ENCODE results near the gene IMMP2L. TPM values are rescaled to one million over a fixed set of nuclear protein-coding genes. Genes with fewer than 3 reads are reported as not detected.

Gene IMMP2L
- total and polyA plus RNA-seq, 2 experiments from 2014 or later, result 10.1 to 10.4 TPM

DNA sequence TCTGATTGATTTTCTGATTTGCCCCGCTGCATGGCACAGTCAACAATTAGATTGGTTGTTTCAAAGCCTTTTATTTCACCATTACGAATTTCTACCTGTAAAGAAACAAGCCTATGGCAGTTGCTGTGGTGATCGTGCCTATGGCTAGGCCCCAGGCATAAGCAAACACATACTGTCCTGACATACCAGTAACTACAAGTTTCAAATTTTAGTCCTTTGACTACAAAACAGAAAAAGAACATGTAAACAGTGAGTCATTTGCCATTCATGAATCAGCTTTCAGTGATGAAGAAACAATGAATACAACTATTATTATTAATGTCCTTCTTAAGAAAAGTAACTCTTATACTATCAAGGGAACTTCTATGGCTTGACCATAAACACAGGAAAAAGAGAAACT, 639.4 kb downstream of the IMMP2L start:
- Histone ChIP-seq H3F3A (ENCODE audit: insufficient read depth) (peaks cover 15% of the 10 kb centered on the region; the same call in 1 of the 2 replicates), H3K4me3 (no peak overlapping the region), H3K79me2 (ENCODE audit: insufficient read depth) (no peaks in the 10 kb centered on the region), H3K9me3 (ENCODE audit: low read depth) (no peaks in the 10 kb centered on the region), H4K20me1 (ENCODE audit: insufficient read depth) (no peaks in the 10 kb centered on the region), H2AFZ (no peak overlapping the region), H3K27ac (peak overlapping the region; percentile 60), H3K9ac (peak overlapping the region; percentile 17; the same call in 1 of the 2 replicates), H3K36me3 (ENCODE audit: low read depth) (no peaks in the 10 kb centered on the region), H3K9me2 (ENCODE audit: insufficient read depth) (no peaks in the 10 kb centered on the region), H3K4me1 (ENCODE audit: insufficient read depth) (peaks cover 23% of the 10 kb centered on the region), H3K27me3 (replicated peaks; ENCODE audit: insufficient read depth) (no peaks in the 10 kb centered on the region), H3K4me2 (ENCODE audit: unreplicated experiment) (peak overlapping the region; percentile 9)
- DNase-seq, result peak; percentile 78
- no peak for TF ChIP-seq EZH2phosphoT487 (IDR thresholded peaks at IDR 0.05; ENCODE audit: insufficient read depth, low read depth)
- no peak for TF ChIP-seq EZH2 (IDR thresholded peaks at IDR 0.05; ENCODE audit: insufficient read depth, poor library complexity, severe bottlenecking)
- 49 to 61% methylated on average over 3 of the region's 3 CpGs for WGBS, 2 experiments (ENCODE audit: low coverage in 1 of 2, low lambda C conversion rate in 2 of 2, missing lambda C conversion rate in 2 of 2)
- in situ Hi-C loops (cut with MboI), result no loop called here

DNA sequence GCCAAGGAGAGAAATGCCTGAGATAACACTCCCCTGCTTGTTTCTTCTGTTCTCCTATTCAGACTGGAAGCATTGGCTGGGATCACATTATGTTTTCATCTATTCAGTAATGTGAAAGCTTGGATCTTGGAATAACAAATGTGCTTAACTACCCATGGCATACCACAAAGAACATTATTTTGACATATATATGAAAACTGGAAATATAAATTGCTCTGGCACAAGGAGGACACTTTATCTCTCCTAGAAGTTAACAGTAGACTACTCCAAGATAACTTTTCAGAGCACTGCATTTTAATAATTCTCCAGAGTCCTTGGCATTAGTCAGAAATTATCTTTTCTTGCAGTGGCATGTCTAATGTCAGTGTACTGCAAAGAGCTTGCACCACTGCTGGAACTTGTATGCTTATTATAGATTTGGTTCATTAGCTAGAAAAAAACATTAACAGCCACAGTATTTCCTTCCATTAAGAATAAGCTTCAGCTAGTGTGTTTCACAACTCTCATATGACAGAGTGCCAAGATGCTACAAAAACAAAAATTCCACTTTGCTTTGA, 640.6 kb downstream of the IMMP2L start:
- TF ChIP-seq EZH2phosphoT487 (IDR thresholded peaks at IDR 0.05; ENCODE audit: insufficient read depth, low read depth), result no peak
- no peak for TF ChIP-seq EZH2 (IDR thresholded peaks at IDR 0.05; ENCODE audit: insufficient read depth, poor library complexity, severe bottlenecking)
- in situ Hi-C loops (cut with MboI), result no loop called here
- peak; percentile 39 for DNase-seq
- Histone ChIP-seq H3K4me3 (no peak overlapping the region), H3F3A (ENCODE audit: insufficient read depth) (peaks cover 15% of the 10 kb centered on the region; the same call in 1 of the 2 replicates), H3K9me2 (ENCODE audit: insufficient read depth) (no peaks in the 10 kb centered on the region), H3K4me1 (ENCODE audit: insufficient read depth) (peaks cover 23% of the 10 kb centered on the region), H2AFZ (no peak overlapping the region), H4K20me1 (ENCODE audit: insufficient read depth) (no peaks in the 10 kb centered on the region), H3K79me2 (ENCODE audit: insufficient read depth) (no peaks in the 10 kb centered on the region), H3K27me3 (replicated peaks; ENCODE audit: insufficient read depth) (no peaks in the 10 kb centered on the region), H3K36me3 (ENCODE audit: low read depth) (no peaks in the 10 kb centered on the region), H3K4me2 (ENCODE audit: unreplicated experiment) (no peak overlapping the region), H3K9me3 (ENCODE audit: low read depth) (no peaks in the 10 kb centered on the region), H3K9ac (no peak overlapping the region), H3K27ac (peak overlapping the region; percentile 60; the same call in 1 of the 2 replicates)

DNA sequence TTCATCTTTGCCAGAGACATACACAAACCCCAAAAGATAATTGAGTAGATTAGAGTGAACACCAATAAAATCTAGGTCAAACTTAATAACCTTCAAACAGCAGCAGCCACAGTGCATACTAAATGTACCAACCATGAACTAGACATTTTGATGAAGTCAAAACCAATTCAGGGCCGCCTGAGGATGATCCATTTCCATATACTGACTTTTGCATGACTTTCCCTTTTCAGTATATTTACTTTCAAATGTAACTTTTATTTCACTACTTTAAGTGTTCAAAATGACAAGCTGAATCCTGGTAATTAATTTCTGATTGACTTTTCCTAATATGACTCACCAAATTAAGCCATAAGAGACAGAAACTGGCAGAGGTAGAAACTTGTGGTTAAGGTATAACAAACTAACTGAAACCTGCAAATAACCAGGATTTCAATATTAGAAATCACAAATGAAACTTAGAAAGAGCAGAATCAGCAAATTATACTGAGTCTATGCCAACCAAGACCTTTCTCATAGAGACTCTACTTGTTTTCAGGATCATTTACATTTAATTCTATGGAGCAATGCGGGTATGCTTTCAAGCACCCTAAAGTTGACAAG, 643.2 kb downstream of the IMMP2L start:
- Histone ChIP-seq H4K20me1 (ENCODE audit: insufficient read depth) (no peaks in the 10 kb centered on the region), H3K4me2 (ENCODE audit: unreplicated experiment) (no peak overlapping the region), H3K9me3 (ENCODE audit: low read depth) (no peaks in the 10 kb centered on the region), H3K79me2 (ENCODE audit: insufficient read depth) (no peaks in the 10 kb centered on the region), H3F3A (ENCODE audit: insufficient read depth) (peaks cover 15% of the 10 kb centered on the region; the same call in 1 of the 2 replicates), H3K27ac (no peak overlapping the region), H3K9ac (no peak overlapping the region), H3K36me3 (ENCODE audit: low read depth) (no peaks in the 10 kb centered on the region), H2AFZ (no peak overlapping the region), H3K9me2 (ENCODE audit: insufficient read depth) (no peaks in the 10 kb centered on the region), H3K4me3 (no peak overlapping the region), H3K27me3 (replicated peaks; ENCODE audit: insufficient read depth) (no peaks in the 10 kb centered on the region), H3K4me1 (ENCODE audit: insufficient read depth) (peaks cover 23% of the 10 kb centered on the region)
- 82 to 83% methylated on average over 2 of the region's 2 CpGs for whole genome bisulfite sequencing, 2 experiments (ENCODE audit: low coverage in 1 of 2, low lambda C conversion rate in 2 of 2, missing lambda C conversion rate in 2 of 2)
- in situ Hi-C loops (cut with MboI), result no loop called here
- TF ChIP-seq EZH2phosphoT487 (IDR thresholded peaks at IDR 0.05; ENCODE audit: insufficient read depth, low read depth) (no peak), EZH2 (IDR thresholded peaks at IDR 0.05; ENCODE audit: insufficient read depth, poor library complexity, severe bottlenecking) (no peak)
- no peak for DNase-seq

DNA sequence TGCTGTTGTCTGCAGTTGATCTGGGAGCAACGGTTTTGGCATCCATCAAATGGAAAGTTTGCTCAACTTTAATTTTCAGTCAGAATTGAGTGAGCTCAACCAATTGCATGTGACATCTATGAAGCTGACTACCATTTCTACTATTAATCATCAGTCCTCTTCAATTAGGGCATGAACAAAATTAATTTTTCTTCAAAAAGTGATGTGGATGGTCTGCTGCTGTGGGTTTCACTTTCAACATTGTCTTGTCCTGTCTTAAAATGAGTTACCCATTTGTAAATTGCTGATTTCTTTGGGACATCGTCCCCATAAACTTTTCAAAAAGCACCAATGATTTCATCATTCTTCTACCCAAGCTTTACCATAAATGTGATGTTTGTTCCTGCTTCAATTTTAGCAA, 648.0 kb downstream of the IMMP2L start:
- Histone ChIP-seq H3K4me2 (ENCODE audit: unreplicated experiment) (no peak overlapping the region), H3K4me1 (ENCODE audit: insufficient read depth) (no peaks in the 10 kb centered on the region), H2AFZ (no peak overlapping the region), H3K27me3 (replicated peaks; ENCODE audit: insufficient read depth) (no peaks in the 10 kb centered on the region), H3K36me3 (ENCODE audit: low read depth) (no peaks in the 10 kb centered on the region), H3F3A (ENCODE audit: insufficient read depth) (no peaks in the 10 kb centered on the region), H3K4me3 (no peak overlapping the region), H3K27ac (no peak overlapping the region), H3K79me2 (ENCODE audit: insufficient read depth) (no peaks in the 10 kb centered on the region), H3K9me2 (ENCODE audit: insufficient read depth) (no peaks in the 10 kb centered on the region), H3K9me3 (ENCODE audit: low read depth) (no peaks in the 10 kb centered on the region), H4K20me1 (ENCODE audit: insufficient read depth) (no peaks in the 10 kb centered on the region), H3K9ac (no peak overlapping the region)
- TF ChIP-seq EZH2 (IDR thresholded peaks at IDR 0.05; ENCODE audit: insufficient read depth, poor library complexity, severe bottlenecking) (no peak), EZH2phosphoT487 (IDR thresholded peaks at IDR 0.05; ENCODE audit: insufficient read depth, low read depth) (no peak)
- 75 to 78% methylated on average over 2 of the region's 2 CpGs for WGBS, 2 experiments (ENCODE audit: low coverage in 1 of 2, low lambda C conversion rate in 2 of 2, missing lambda C conversion rate in 2 of 2)
- in situ Hi-C loops (cut with MboI), result no loop called here
- DNase-seq, result no peak

Data from GM23248 (cell line).